Esophagus muscularis mucosa (tissue), 4 donors: ENCODE data around the gene RAB40C. TPM values are rescaled to one million over a fixed set of nuclear protein-coding genes. Genes with fewer than 3 reads are reported as not detected.
"Not testable (repeated sequence)": the region's sequence is repeated elsewhere in the genome, so short reads cannot be mapped to it uniquely, and the experiment has no call there.

Experiments
- DNase-seq: peaks from one replicate; pipeline ENCODE4 v3.0.0-alpha.2; 2017; ENCODE audit errors: extremely low spot score
- H3K27ac ChIP-seq, 4 donors: fragments of 200-600 bp; sonication (generic); replicated peaks in 1 of 4; 1 replicate in 3 of 4; 2 replicates in 1 of 4; pipeline ENCODE4 v1.5.1; 2016 to 2019; ENCODE audit warnings: mild to moderate bottlenecking in 1 of 4
- H3K27me3 ChIP-seq, 4 donors: fragments of 200-600 bp; sonication (generic); one replicate each; pipeline versions ENCODE4 v1.5.1 to v1.6.0; 2016 to 2019
- H3K36me3 ChIP-seq, 4 donors: fragments of 200-600 bp; sonication (generic); one replicate each; pipeline ENCODE4 v1.5.1; 2016 to 2019
- H3K4me1 ChIP-seq, 4 donors: fragments of 200-600 bp; sonication (generic); one replicate each; pipeline ENCODE4 v1.5.1; 2016 to 2019
- H3K4me3 ChIP-seq, 4 donors: fragments of 200-600 bp; sonication (generic); 1 replicate in 2 of 4; 2 replicates in 2 of 4; pipeline ENCODE4 v1.5.1; 2016 to 2019; ENCODE audit warnings: mild to moderate bottlenecking in 4 of 4, moderate library complexity in 1 of 4
- H3K9me3 ChIP-seq, 4 donors: fragments of 200-600 bp; sonication (generic); 1 replicate in 3 of 4; 2 replicates in 1 of 4; pipeline ENCODE4 v1.5.1; 2016 to 2019
- CTCF ChIP-seq, 3 experiments: fragments of 200-600 bp in 2 of 3; fragments of 450-650 bp in 1 of 3; sonication (generic) in 2 of 3; IDR thresholded peaks; one replicate each; pipeline ENCODE4 v1.5.1; 2017 to 2019; ENCODE audit warnings: antibody characterized with exemption in 3 of 3, mild to moderate bottlenecking in 2 of 3, moderate library complexity in 1 of 3
- EP300 ChIP-seq: sonication (generic); formaldehyde crosslinking; IDR thresholded peaks from one replicate; pipeline ENCODE4 v1.6.1; 2017; ENCODE audit warnings: antibody characterized with exemption
- POLR2A ChIP-seq: fragments of 450-650 bp; IDR thresholded peaks from one replicate; pipeline ENCODE4 v1.6.1; 2017; ENCODE audit warnings: antibody characterized with exemption, moderate library complexity, mild to moderate bottlenecking, low read depth
- POLR2AphosphoS5 ChIP-seq, 2 donors: sonication (generic); formaldehyde crosslinking; IDR thresholded peaks; one replicate each; pipeline ENCODE4 v1.6.1; 2017; ENCODE audit warnings: antibody characterized with exemption in 2 of 2
- WGBS: methylation state at CpG from one replicate; pipeline ENCODE4 v1.1.5; 2018; 5-methylcytosine and 5-hydroxymethylcytosine counted together
- intact Hi-C: fragments of 100-400 bp; cut with DNase I; formaldehyde crosslinking; loops from one replicate; pipeline ENCODE4 v1.15.1; 2023
- total RNA-seq, 4 donors: library from RNA; depleted of rRNA; stranded (reverse); fragments of >200 nt; gene quantifications; one replicate each; pipeline versions ENCODE4 v1.1.0 to v1.2.1, GENCODE V29; 2016

RAB40C gene
- total RNA-seq, 4 donors from 2014 or later, result 20.8 to 25.3 (median 23.0) TPM

GRCh38 chr16:595942-596735 is 6.3 kb downstream of the RAB40C start:
- 92% methylated on average over 33 of the region's 34 CpGs for WGBS
- intact Hi-C loops, result no loop called here
- TF ChIP-seq POLR2AphosphoS5 (IDR thresholded peaks at IDR 0.05) (no peak), EP300 (no peak)

GRCh38 chr16:596736-597060 is 6.8 kb downstream of the RAB40C start:
- H3K36me3 ChIP-seq, result peaks cover 0 to 51% (median 26%) of the 10 kb centered on the region in 4 donors
- 93% methylated on average over 12 of the region's 12 CpGs for WGBS
- peaks cover 0 to 33% (median 19%) of the 10 kb centered on the region in 4 donors for H3K4me1 ChIP-seq
- H3K4me3 ChIP-seq, result no peak overlapping the region
- no peaks in the 10 kb centered on the region for H3K27me3 ChIP-seq
- no peak for DNase-seq
- H3K9me3 ChIP-seq, result no peaks in the 10 kb centered on the region
- intact Hi-C loops, result no loop called here
- no peak overlapping the region for H3K27ac ChIP-seq
- TF ChIP-seq POLR2AphosphoS5 (IDR thresholded peaks at IDR 0.05) (no peak), POLR2A (no peak), CTCF (IDR thresholded peaks at IDR 0.05) (no peak), EP300 (no peak)

More at GRCh38 chr16:595942-596735, 6.3 kb downstream of the RAB40C start:
- H3K4me1 ChIP-seq, result peaks cover 3 to 38% (median 24%) of the 10 kb centered on the region in 4 donors
- DNase-seq, result no peak
- no peaks in the 10 kb centered on the region for H3K27me3 ChIP-seq
- no peak overlapping the region for H3K27ac ChIP-seq
- H3K36me3 ChIP-seq, result peaks cover 0 to 51% (median 25%) of the 10 kb centered on the region in 4 donors
- no peaks in the 10 kb centered on the region for H3K9me3 ChIP-seq
- H3K4me3 ChIP-seq, result no peak overlapping the region

DNA sequence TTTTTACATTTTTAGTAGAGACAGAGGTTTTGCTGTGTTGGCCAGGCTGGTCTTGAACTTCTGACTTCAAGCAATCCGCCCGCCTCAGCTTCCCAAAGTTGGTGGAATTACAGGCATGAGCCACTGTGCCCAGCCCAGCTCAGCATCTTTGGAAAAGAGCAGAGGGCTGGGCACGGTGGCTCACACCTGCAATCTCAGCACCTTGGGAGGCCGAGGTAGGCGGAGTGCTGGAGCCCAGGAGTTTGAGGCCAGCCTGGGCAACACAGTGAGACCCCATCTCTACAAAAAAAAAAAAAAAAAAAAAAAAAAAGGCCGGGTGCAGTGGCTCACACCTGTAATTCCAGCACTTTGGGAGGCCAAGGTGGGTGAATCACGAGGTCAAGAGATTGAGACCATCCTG is 7.8 kb downstream of the RAB40C start:
- 93% methylated on average over 7 of the region's 7 CpGs for WGBS
- H3K36me3 ChIP-seq, result peaks cover 0 to 48% (median 26%) of the 10 kb centered on the region in 4 donors

DNA sequence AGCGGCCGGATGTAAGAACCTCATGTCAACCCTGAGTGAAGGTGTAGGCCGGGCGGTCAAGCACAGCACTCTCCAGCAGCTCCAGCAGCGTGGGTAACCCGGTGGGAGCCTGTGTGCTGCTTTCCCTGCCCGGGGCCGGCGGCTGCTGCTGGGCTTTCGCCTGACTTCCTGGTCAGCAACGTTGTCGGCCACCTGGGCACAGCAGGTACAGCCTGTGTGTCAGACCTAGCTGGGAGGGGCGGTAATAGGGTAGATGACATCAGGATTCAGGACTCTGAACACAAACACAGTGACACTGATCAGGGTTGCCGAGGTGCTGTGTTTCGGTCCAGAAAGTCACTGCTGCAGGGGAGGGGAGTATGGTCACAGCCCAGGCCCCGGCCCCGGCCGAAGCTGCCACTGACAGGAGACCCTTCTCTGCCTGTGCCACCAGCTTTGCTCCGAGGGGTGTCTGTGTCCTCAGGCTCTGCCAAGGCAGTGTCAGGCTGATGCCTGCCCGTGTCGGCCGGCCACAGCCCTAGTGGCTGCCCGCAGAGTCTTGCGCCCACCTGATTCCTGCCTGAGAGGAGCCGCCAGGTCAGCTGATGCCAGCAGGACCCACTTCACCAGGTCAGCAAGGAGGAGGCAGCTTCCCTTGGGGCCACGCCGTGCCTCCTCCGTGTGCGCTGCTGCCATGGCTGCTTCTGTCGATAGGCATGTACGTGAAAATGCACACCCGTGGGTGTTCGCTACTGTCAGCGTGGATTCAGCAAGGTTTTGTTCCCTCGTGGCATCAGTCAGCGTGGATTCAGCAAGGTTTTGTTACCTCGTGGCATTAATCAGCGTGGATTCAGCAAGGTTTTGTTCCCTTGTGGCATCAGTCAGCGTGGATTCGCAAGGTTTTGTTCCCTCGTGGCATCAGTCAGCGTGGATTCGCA is 9.2 kb downstream of the RAB40C start:
- DNase-seq, result no peak
- Histone ChIP-seq H3K27me3 (no peaks in the 10 kb centered on the region), H3K4me3 (no peak overlapping the region), H3K9me3 (no peaks in the 10 kb centered on the region), H3K36me3 (peaks cover 0 to 33% (median 20%) of the 10 kb centered on the region in 4 donors), H3K4me1 (peaks cover 0 to 12% (median 0%) of the 10 kb centered on the region in 4 donors), H3K27ac (no peak overlapping the region)
- 97% methylated on average over 35 of the region's 43 CpGs for WGBS
- intact Hi-C loops, result no loop called here
- TF ChIP-seq EP300 (no peak), POLR2A (no peak), POLR2AphosphoS5 (IDR thresholded peaks at IDR 0.05) (no peak), CTCF (IDR thresholded peaks at IDR 0.05) (no peak)

More for the DNA sequence above, 7.8 kb downstream of the RAB40C start:
- H3K27me3 ChIP-seq, H3K9me3 ChIP-seq, intact Hi-C loops, DNase-seq, H3K27ac ChIP-seq, H3K4me3 ChIP-seq: not testable (repeated sequence)
- H3K4me1 ChIP-seq, result peaks cover 0 to 23% (median 9%) of the 10 kb centered on the region in 4 donors

GRCh38 chr16:600781-601180 is 10.9 kb downstream of the RAB40C start:
- Histone ChIP-seq H3K4me3 (no peak overlapping the region), H3K4me1 (no peaks in the 10 kb centered on the region), H3K36me3 (peaks cover 0 to 29% (median 18%) of the 10 kb centered on the region in 4 donors), H3K9me3 (no peaks in the 10 kb centered on the region), H3K27ac (no peak overlapping the region), H3K27me3 (no peaks in the 10 kb centered on the region)
- WGBS, result 49% methylated on average over 7 of the region's 7 CpGs
- TF ChIP-seq CTCF (IDR thresholded peaks at IDR 0.05) (no peak), POLR2A (no peak), POLR2AphosphoS5 (IDR thresholded peaks at IDR 0.05) (no peak), EP300 (no peak)
- intact Hi-C loops, result no loop called here
- DNase-seq, result no peak
